ENCODE results near the gene SLC9A7.
"Not testable (repeated sequence)": the region's sequence is repeated elsewhere in the genome, so short reads cannot be mapped to it uniquely, and the experiment has no call there.

Gene SLC9A7

GRCh38 chrX:46754036-46754435 lies 4.9 kb downstream of the SLC9A7 start:
- DNase-seq (ENCODE audit: low read depth in 2 of 2), result no peak

DNA sequence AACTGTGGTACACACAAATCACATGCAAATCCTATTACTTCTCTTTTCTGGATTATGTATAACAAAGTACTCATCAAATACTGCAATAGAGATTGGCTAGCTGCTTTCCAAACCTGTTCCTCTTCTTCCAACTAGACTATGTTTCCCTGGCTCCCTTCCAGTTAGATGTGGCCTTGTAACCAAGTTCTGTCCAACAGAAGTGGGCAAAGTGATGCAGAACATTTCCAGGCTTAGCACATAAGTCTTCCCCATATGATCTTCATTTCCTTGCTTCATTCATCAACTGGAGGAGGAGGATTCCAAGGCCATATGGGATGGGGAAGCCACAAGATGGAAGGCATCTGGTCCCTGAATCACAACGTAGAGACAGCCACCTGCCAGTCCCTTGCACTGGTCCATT lies 8.0 kb downstream of the SLC9A7 start:
- no peak for DNase-seq (ENCODE audit: low read depth in 2 of 2)

- no peak for DNase-seq (ENCODE audit: low read depth in 2 of 2)
These were observed 14.9 kb downstream of the SLC9A7 start for GRCh38 chrX:46744009-46744408.

DNA sequence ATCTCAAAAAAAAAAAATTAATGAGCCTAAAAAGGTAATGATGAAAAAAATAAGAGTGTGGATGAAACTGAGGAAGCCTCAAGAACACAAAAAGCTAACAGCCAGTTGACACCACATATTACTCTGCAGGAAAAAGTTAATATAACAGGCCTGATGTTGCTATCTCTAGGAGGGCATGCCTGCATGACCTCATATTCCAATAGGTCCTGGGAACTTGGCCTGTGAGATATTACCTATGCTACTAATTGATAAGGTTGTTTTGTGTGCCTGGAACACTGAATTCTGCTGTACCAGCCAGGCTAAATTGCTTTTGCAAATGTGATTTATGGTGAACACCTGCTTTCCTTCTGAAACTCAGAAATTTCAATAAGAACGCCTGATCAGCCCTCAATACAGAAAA lies 15.9 kb downstream of the SLC9A7 start:
- no peak for DNase-seq (ENCODE audit: low read depth in 2 of 2)

- DNase-seq (ENCODE audit: low read depth in 2 of 2), result no peak
These were observed 19.2 kb downstream of the SLC9A7 start for GRCh38 chrX:46739736-46740135.

DNA sequence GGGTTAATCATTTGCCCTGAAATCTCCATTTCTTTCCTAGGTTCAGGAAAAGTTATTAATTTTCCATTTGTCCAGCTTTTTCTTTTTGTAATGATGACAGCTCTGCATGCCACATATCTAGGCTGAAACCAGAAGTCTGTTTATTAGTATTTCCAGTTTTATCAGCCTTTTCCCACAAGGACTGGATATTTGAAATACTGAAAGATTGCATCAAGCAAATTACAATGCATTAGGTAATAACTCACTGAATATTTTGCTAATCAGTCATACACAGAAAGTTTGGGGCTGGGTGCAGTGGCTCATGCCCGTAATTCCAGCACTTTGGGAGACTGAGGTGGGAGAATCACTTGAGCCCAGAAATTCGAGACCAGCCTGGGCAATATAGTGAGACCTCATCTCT lies 21.5 kb downstream of the SLC9A7 start:
- peak; percentile 56 to 65 for DNase-seq (ENCODE audit: low read depth in 2 of 2)

- no peak for DNase-seq (ENCODE audit: low read depth in 2 of 2)
These were observed 21.9 kb downstream of the SLC9A7 start for GRCh38 chrX:46737041-46737440.

GRCh38 chrX:46735622-46736021 lies 23.3 kb downstream of the SLC9A7 start:
- no peak for DNase-seq (ENCODE audit: low read depth in 2 of 2)

DNA sequence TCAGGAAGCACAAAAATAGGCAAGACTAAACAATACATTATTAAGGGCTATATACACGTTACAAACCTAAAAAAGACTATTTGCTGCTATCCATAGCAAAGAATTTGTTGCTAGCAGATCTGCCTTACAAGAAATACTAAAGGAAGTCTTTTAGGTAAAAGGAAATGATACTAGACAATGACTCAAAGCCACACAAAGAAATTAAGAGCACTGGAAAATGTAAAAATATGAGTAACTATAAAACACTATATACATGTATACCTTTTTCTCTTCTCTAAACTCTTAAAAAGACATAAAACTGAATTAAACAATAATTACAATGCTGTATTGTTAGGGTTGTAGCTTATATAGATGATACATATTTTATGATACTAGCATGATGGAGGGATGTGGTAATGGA lies 25.7 kb downstream of the SLC9A7 start:
- no peak for DNase-seq (ENCODE audit: low read depth in 2 of 2)

- DNase-seq (ENCODE audit: low read depth in 2 of 2), result no peak
These were observed 28.2 kb downstream of the SLC9A7 start for GRCh38 chrX:46730765-46731164.

- DNase-seq (ENCODE audit: low read depth in 2 of 2), result no peak
These were observed 31.5 kb downstream of the SLC9A7 start for GRCh38 chrX:46727441-46727840.

DNA sequence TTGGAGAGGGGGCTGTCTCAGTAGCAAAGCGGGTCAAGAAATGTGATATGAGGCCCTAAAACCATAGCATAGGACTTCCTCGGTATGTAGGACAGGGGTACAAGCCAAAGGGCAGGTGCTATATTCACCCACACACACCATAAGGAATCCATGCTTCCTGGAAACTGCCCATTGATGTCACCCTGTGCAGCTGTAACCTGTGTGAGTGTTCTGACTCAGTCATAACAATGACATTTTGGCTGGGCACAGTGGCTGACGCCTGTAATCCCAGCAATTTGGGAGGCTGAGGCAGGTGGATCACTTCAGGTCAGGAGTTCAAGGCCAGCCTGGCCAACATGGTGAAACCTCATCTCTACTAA lies 35.4 kb downstream of the SLC9A7 start:
- not testable (repeated sequence) for DNase-seq (ENCODE audit: low read depth in 2 of 2)

- DNase-seq (ENCODE audit: low read depth in 2 of 2), result no peak
These were observed 36.0 kb downstream of the SLC9A7 start for GRCh38 chrX:46722742-46723568.

GRCh38 chrX:46716796-46717195 lies 42.1 kb downstream of the SLC9A7 start:
- DNase-seq (ENCODE audit: low read depth in 2 of 2), result no peak

- no peak for DNase-seq (ENCODE audit: low read depth in 2 of 2)
These were observed 42.9 kb downstream of the SLC9A7 start for GRCh38 chrX:46715997-46716396.

DNA sequence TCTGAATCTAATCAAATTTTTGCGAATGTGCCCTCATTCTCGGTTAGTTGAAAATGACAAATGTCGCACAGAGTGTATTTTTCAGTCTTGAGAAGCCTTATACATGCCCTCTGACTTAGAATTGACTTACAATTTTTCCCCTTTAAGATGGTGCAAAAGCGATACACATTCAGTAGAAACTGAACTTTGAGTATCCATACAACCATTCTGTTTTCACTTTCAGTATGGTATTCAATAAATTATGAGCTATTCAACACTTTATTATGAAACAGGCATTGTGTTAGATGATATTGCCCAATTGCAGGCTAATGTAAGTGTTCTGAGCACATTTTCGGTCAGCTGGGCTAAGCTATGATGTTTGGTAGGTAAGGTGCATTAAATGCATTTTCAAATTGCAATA lies 43.4 kb downstream of the SLC9A7 start:
- DNase-seq (ENCODE audit: low read depth in 2 of 2), result no peak

DNA sequence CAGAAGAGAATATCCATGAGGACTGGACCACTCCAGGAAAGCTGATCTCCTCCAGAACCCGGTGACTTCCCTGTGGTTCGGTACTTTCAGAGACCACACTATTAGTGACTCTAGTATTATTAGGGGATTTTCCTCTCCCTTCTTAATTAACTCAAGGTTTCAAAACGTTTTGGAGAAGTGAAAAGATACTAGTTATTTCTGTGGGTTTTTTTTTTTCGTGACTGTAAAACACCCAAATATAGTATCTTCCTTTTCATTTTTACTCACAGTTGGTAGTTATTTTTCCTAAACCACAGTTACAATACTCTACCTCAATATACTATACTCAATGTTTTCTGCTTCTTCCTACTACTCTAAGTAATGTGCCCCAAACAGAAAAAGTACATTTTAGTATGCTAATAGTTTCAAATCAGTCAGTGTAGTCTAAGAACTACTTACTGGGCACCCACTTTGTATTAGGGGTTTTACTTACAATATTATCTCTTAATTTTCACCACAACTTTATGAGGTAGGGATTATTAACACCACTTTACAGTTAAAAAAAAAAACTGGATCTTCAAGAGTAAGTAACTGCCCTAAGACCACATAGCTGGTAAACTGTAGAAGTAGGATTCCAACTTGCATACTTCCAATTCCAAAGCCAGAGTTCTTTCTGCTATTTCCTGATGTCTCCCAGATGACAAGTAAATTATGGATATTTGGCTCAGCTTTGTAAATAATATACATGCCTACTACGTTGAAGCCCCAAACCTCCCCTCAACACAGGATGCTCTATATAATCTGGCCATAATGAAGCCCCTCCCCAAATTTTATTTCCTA lies 45.0 kb downstream of the SLC9A7 start:
- peak; percentile 45 to 54 for DNase-seq (ENCODE audit: low read depth in 2 of 2)

GRCh38 chrX:46712764-46713163 lies 46.2 kb downstream of the SLC9A7 start:
- no peak for DNase-seq (ENCODE audit: low read depth in 2 of 2)

- DNase-seq (ENCODE audit: low read depth in 2 of 2), result no peak
These were observed 47.8 kb downstream of the SLC9A7 start for GRCh38 chrX:46710927-46711623.

GRCh38 chrX:46710425-46710824 lies 48.5 kb downstream of the SLC9A7 start:
- no peak for DNase-seq (ENCODE audit: low read depth in 2 of 2)

DNA sequence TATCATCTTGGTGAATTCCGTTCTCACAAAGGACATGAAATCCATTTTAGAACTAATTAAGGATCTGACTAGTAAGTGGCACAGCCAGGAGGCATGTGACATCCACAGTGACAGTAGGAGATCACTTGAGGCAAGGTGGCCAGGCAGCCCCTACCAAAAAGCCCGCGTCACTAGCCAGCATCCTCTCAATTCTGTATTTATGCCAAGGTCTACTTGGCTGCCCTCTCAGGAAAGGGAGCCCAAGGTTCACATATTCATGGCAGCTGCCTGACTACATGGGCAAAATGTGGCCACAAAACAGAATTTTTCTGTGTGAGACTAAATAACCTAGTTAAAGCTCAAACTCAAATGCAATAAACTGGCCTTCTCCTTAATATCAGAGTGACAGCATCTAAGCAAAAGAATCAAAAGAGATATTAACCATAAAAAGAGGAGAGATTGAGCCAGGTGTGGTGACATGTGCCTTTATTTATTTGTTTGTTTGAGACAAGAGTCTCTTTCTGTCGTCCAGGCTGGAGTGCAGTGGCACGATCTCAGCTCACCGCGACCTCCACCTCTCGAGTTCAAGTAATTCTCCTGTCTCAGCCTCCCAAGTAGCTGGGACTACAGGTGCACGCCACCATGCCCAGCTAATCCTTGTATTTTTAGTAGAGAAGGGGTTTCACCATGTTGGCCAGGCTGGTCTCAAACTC lies 51.5 kb downstream of the SLC9A7 start:
- no peak for DNase-seq (ENCODE audit: low read depth in 2 of 2)
